Embryonic facial prominence (tissue), 1 donor: ENCODE data around the gene ENTPD1.
"Not testable (repeated sequence)": the region's sequence is repeated elsewhere in the genome, so short reads cannot be mapped to it uniquely, and the experiment has no call there.

ENCODE experiments used
- DNase-seq: peaks from one replicate; pipeline ENCODE4 v3.0.0-alpha.2; 2016; ENCODE audit errors: extremely low spot score

ENTPD1 gene, protein sequence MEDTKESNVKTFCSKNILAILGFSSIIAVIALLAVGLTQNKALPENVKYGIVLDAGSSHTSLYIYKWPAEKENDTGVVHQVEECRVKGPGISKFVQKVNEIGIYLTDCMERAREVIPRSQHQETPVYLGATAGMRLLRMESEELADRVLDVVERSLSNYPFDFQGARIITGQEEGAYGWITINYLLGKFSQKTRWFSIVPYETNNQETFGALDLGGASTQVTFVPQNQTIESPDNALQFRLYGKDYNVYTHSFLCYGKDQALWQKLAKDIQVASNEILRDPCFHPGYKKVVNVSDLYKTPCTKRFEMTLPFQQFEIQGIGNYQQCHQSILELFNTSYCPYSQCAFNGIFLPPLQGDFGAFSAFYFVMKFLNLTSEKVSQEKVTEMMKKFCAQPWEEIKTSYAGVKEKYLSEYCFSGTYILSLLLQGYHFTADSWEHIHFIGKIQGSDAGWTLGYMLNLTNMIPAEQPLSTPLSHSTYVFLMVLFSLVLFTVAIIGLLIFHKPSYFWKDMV

DNA sequence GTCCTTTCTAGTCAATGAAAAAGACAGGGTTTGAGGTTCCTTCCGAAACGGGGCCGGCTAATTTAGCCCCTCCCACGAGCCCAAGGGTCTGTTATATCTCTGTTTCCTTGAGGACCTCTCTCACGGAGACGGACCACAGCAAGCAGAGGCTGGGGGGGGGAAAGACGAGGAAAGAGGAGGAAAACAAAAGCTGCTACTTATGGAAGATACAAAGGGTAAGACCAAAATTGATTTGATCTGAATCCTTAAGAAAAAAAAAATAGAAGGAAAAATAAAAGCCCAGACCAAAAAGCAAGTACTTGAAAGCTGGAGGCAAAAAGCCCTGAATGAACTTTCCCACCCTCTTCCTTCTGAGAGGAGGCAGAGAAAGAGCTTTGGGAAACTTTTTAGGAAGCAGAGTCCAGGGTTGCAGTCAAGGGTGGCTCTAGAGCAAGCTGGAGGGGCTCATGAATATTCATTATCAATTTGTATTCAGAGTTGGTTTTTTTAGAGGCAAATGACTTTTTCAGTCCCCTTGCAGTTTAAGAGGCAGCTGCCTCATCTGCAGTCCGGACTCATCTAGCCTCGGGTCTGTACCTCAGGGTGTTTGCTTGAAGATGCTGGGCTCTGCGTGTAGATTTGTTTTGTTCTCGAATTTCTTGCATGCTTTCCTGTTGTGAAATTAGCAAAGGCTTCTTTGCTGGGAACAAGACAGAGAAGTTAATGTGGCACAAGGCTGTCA lies at the start of gene ENTPD1:
Gene ENTPD1, plus strand, starts transcription at position 123 of the 721 bp plus-strand sequence. Its CDS starts 77 bp downstream, at position 200.
- no peak for DNase-seq

DNA sequence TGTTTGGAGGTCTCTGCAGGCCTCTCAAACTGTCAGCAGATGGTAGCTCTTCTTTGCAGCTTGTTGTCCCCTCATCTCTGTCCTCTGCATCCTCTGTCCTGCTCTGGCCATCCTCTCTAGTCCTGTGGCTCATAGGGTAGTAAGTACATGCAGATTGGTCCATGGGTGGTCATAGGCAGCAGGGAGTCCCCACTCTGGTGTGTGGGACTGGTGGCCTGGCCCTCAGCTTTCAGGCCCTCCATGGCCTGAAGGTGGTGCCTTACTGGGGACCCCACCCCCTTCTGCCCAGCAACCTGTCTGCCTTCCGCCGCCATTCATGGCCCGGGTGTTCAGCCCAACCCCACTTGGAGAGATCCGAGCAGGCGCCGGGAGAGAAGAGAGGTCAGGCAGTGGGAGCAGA lies 49.4 kb upstream of the ENTPD1 start:
- DNase-seq: no peak

DNA sequence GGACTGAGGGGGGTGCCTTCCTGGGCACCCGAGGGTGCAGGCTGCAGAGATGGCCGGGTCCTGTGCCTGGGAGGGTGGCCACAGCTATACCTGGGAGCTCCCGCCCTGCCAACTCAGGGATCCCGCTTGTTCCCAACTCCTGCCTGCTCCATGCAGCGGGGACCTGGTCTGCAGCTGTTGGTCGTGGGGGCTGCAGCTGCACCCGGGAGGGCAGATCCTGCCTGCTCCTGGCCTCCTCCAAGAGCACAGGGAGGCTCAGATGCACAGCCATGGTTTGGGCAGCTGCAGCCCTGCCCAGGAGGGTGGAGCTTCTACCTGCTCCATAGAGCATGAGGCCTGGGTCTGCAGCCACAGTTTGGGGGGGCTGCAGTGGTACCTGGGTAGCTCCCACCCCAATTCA lies 49.0 kb upstream of the ENTPD1 start:
- no peak for DNase-seq

DNA sequence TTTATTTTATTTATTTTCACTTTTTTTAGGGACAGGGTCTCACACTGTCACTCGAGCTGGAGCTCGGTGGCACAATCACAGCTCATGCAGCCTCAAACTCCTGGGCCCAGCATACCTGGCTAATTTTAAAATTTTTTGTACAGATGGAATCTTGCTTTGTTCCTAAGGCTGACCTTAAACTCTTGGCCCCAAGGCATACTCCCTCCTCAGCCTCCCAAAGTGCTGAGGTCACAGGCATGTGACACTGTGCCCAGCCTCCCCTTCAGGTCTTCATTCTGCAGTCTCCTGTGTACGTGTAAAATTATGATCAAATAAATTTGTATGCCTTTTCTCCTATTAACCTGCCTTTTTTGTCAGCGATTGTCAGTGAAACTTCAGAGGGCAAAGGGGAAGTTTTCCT lies 44.5 kb upstream of the ENTPD1 start:
- DNase-seq: no peak

DNA sequence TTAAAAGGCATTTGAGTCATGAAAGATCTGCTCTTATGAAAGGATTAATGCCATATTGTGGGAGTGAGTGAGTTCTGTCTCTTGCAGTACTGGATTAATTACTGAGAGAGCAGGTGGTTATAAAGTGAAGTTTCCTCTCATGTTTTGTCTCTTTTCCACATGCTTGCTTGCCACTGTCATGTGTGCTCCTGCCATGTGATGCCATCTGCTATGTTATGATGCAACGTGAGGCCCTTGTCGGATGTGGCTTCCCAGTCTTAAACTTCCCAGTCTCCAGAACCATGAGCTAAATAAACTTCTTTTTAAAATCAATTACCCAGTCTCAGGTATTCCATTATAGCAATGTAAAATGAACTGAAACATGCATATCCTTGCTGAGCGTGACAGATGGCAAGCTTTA lies 39.5 kb upstream of the ENTPD1 start:
- no peak for DNase-seq

DNA sequence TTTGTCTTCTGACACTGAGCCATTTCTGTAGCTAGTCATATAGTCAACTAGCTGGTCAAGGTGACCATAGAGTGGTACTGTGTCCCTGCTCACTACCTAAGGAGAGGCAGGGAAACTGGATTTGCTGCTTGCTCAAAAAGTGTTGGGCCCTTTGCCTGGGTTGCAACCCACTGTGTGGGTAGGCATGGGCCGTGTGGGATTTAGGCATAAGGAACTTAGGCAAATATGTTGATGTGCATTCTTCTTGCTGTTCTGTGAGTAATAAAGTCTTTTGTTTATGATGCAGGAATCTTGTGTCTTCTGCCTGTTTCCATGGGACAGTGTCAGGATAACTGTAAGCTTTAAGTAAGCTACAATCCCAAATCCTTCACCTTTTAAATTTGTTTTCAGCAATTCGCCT lies 39.1 kb upstream of the ENTPD1 start:
- DNase-seq: no peak

DNA sequence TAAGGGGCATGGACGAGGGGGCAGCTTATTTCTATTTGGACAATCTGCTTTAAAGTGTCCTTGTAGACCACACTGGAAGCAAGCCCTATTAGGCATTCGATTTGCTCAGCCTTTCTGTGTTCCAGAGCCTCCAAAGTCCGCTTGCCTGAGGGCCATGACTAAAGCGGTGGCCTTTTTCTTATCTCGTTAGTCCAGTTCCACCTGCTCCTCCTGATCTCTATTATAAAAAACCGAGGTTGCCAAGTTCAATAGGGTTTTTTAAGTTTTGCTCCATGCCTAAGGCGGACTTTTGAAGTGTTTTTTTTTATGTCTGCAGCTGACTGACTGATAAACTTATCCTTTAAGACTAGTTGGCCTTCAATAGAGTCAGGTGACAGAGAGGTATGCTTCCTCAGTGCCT lies 35.2 kb upstream of the ENTPD1 start:
- DNase-seq: not testable (repeated sequence)

DNA sequence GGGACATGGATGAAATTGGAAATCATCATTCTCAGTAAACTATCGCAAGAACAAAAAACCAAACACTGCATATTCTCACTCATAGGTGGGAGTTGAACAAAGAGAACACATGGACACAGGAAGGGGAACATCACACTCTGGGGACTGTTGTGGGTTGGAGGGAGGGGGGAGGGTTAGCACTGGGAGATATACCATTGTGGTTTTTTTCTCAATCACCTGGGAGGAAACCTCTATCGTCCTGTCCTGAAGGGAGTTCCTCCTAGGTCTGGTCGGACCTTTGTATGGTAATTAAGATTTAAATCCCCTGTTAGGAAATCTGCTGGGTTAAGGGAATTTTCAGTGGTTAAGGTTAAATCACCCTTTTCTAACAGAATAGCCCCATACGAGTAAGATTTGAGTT lies 33.5 kb upstream of the ENTPD1 start:
- not testable (repeated sequence) for DNase-seq

DNA sequence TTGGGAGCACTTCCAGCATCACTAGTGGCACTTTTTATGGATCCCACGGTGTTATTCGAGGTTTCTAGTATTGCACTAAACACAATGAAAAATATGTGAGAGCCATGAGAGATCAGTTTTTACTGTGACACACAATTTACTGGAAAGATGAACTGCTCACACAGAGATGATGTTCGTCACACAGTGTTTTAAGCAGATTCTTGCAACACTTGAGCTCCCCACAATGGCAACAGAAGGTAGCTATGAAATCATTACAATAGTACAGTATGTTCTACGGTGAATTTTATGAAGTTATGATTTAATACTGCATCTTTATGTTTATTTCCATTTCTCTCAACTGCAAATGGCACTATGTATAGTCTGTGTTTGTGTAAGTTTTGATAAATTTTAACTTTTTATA lies 27.4 kb upstream of the ENTPD1 start:
- DNase-seq: no peak

DNA sequence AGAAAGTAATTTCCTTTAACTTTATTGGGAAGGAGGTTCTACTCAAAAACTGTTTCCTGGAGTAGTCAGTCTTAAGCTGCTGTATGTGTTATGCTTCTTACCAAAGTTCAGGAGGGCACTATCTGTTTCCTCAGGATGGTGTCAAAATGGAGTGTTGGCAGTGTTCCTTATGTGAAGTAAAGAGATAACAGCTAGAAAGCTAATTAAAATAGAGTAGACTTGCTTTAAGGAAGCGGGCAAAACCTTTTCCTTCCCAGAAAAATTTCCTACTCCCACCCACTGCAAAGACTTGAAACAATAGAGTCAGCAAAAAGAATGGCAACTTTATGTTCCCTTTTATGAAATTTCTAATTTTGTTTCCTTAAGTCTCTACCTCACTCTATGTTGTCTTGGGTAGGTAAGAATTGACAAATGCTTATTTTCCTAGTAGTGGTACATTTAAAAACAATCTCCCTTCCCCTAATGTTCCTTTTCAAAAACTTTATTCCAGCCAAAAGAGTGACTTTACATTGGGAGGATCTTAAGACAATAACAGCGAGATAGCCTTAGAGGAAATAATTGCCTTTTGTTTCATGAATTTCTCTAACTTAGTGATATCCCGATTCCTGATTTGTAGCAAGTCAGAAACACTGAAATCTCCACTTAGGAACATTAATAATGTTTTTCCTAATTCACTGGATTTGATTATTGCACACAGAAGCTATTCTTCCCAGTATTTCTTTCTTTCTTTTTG lies 26.5 kb upstream of the ENTPD1 start:
- DNase-seq: no peak

DNA sequence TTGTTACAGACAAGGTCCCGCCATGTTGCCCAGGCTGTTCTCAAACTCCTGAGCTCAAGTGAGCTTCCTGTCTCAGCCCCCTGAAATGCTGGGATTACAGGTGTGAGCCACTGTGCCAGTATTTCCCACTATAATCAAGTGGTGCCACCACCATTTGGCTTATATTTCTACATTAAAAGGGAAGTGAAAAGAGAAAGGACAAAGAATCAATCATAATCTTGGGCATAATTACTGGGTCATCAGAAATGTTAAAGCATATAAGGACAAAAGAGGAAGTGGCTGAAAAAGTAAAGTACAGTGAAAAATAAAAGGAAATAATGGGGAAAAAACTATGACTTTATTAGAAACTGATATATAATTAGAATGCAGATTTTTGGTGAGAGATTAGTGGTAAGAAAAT lies 25.7 kb upstream of the ENTPD1 start:
- DNase-seq: no peak

DNA sequence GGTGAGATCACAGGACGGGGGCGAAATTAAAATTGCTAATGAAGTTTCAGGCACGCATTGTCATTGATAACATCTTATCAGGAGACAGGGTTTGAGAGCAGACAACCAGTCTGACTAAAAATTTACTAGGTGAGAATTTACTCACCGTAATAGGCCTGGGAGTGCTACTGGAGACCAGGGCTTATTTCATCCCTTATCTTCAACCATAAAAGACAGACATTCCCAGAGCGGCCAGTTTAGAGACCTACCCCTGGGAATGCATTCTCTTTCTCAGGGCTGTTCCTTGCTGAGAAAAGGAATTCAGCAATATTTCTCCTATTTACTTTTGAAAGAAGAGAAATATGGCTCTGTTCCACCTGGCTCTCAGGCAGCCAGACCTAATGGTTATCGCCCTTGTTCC lies 23.1 kb upstream of the ENTPD1 start:
- DNase-seq: not testable (repeated sequence)

DNA sequence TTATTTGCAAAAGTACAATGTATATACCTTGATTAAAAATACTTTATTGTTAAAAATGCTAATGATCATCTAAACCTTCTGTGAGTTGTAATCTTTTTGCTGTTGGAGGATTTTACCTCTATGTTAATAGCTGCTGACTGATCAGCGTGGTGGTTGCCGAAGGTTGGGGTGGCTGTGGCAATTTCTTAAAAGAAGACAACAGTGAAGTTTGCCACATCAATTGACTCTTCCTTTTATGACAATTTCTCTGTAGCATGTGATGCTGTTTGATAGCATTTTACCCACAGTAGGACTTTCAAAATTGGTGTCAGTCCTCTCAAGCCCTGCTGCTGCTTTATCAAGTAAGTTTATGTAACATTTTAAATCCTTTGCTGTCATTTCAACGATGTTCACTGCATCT lies 16.9 kb upstream of the ENTPD1 start:
- no peak for DNase-seq

DNA sequence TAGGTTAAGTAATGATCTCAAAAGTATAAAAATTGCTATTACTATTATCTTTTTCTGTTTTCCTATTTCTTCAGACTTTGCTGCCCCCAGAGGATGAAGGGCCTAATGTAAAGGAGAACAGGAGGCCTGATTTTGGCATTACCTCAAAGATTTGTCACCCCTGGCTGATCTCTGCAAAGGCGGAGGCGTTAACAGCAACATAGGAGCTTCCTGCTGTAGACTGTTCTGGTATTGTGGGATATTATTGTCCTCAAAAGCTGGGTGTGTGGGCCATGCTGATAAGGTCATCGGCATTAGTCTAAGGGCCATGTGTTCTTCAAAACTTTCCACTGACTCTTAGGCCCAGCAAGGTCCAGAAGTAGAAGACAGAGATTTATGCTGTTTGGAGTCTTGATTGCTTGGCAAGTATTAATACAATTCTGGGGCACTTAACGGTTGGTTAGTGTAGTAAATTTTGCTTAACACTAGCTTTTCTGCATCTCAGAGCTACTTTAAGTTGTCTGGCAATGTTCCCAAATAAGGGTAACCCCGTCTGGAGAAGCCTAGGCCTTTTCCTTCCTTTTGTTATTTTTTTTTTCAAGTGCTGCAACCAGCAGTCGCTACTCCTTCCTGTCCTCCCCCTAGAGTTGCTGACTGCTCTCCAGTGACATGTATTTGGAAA lies 14.0 kb upstream of the ENTPD1 start:
- no peak for DNase-seq

DNA sequence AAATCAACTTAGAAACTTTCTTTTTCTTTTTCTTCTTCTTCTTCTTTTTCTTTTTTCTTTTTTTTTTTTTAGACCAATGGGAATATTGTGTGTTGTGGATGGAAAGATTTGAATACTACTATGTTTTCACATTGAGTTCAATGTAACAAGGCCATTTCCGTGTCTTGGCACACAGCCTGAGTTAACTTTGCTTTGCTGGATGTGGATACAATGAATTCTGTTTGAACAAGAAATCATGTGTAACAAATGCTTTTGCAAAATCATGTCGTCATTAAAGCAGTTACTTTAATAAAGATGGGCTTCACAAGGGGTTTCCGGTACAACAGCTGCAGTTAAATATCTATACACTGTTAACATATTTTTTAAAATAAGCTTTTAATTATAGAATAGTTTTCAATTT lies 13.5 kb upstream of the ENTPD1 start:
- DNase-seq: no peak

DNA sequence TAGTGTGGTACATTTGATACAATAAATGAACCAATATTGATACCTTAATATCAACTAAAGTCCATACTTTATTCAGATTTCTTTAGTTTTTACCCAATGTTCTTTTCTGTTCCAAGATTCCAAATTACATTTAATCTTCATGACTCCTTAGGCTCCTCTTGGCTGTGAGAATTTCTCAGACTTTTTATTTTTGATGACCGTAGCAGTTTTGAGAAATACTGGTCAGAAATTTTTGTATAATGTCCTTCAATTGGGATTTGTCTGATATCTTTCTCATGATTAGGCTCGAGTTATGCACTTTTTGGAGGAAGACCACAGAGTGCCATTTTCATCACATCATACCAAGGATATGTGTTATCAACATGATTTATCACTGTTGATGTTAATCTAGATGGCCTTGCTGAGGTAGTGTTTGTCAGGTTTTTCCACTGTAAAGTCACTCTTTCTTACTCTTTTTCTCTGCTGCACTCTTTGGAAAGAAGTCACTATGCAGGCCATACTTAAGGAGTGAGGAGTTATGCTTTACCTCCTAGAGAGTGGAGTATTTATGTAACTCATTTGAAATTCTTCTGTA lies 12.9 kb upstream of the ENTPD1 start:
- no peak for DNase-seq

DNA sequence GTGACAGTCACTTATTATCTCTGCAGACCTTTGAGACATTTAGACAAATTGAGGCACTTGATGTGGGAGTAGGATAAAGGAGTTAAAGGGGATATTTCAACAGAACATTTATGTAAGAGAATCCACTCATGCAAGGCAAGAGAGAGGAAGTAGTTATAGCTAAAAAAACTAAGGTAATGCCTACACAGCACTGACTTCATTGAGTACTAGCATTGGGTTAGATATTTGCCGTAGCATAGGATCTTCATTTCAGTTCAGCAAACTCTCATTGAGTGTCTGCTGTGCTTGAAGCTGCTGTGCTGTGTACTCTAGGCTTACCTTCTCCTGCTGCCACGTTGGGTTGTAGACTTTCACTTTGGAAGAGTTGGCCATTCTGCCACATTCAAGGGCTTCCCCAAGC lies 10.5 kb upstream of the ENTPD1 start:
- DNase-seq: no peak

DNA sequence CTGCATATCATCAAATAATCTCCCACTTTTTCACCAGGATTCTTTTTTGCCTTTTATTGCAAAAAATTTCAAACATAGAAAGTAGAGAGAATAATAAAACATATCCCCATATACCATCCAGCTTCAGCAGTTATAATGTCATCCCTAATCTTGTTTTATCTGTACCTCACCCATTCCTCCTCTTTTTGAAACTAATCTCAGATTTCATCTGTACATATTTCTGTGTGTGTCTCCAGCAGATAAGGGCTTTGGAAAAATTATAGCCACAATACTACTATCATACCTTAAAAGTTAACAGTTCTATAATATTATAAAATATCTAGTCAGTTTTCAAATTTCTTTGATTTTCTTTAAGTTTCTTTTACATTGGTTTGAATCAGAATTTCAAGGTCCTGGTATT lies 7.6 kb upstream of the ENTPD1 start:
- DNase-seq: no peak

DNA sequence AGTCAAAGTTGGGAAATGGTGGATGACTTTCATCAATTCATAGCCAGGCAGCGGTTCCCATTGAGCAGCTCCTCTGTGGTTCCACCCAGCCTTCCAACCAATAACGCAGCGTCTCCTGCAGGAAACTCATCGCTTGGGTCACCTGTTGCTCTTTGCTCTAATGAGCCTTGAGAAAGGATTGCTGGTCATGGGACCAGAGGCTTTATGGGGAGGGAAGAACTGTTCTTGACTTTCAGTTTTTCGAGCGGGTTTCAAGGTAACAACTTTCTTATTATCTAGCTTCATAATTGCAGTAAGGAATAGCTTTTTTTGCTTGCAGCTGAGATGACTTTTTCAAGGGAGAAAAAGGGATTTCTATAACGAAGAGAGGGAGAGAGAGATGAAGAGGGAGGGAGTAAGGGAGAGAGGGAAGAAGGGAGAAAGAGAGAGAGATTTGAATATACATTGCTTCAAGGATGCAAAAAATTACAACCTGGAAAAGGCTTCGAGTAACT lies 405 bp upstream of the ENTPD1 start:
- no peak for DNase-seq

DNA sequence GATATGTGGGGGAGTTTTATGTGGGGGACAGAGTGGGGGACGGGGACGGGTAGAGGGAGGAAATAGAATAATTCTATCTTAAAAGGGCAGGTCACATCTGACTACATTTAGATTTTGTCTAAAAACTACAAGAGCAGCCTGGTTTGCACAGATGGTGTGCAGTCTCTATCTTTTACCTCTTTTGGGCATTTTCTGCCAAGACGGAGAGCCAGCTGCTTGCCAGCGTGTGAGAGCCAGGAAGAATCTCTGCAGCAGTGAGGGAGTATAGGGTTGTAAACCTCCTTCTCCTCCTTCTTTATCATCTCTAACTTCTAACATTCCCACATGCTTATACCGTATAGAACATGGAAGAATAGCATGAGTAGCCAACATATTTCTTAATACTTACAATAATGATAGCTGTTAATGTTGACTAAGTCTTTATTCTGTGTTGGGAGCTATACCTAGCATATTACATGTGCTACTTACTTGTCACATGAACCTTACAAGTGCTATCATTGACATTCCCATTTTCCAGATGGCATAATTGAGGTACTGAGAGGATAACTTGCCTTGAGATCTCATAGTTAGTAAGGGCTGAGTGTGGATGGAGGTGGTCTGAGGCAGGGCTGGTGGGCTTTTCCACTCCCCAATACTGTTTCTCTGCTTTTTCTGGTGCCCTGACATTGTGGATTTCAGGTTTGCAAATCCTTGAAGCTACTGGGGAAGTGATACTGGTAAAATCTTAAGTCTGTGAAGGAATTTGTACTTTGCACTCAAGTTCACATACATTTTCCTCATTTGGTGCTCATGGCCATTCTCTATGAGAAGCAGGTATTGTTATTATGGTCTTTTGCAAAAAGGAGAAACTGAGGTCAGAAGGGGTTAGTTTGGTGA lies 1.1 kb downstream of the ENTPD1 start:
- no peak for DNase-seq
